ENCODE results near the gene CD300LB.
"Not testable (repeated sequence)": the region's sequence is repeated elsewhere in the genome, so short reads cannot be mapped to it uniquely, and the experiment has no call there.

DNA sequence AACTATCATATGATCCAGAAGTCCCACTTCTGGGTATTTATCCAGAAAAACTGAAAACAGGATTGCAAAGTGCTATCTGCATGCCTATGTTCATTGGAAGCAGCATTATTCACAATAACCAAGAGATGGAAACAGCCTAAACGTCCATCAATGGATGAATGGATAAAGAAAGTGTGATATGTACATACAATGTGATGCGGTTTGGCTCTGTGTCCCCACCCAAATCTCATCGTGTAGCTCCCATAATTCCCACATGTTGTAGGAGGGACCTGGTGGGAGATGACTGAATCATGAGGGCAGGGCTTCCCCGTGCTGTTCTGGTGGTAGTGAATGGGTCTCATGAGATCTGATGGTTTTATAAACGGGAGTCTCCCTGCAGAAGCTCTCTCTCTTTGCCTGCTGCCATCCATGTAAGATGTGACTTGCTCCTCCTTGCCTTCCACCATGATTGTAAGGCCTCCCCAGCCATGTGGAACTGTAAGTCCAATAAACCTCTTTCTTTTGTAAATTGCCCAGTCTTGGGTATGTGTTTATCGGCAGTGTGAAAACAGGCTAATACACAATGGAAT lies 12.8 kb downstream of the CD300LB start:
- not testable (repeated sequence) for TF ChIP-seq POLR2AphosphoS5 (IDR thresholded peaks at IDR 0.05; ENCODE audit: low read depth, low read length); TAF1 (IDR thresholded peaks at IDR 0.05; ENCODE audit: borderline replicate concordance, low read depth, low read length); POLR2A (IDR thresholded peaks at IDR 0.05; ENCODE audit: low read depth, low read length)

Measured in GM12892 (cell line).